ENCODE results near the gene GSTM4.
A peak's percentile ranks its signal among the peaks of the same experiment; 100 is the strongest.

Gene GSTM4

DNA sequence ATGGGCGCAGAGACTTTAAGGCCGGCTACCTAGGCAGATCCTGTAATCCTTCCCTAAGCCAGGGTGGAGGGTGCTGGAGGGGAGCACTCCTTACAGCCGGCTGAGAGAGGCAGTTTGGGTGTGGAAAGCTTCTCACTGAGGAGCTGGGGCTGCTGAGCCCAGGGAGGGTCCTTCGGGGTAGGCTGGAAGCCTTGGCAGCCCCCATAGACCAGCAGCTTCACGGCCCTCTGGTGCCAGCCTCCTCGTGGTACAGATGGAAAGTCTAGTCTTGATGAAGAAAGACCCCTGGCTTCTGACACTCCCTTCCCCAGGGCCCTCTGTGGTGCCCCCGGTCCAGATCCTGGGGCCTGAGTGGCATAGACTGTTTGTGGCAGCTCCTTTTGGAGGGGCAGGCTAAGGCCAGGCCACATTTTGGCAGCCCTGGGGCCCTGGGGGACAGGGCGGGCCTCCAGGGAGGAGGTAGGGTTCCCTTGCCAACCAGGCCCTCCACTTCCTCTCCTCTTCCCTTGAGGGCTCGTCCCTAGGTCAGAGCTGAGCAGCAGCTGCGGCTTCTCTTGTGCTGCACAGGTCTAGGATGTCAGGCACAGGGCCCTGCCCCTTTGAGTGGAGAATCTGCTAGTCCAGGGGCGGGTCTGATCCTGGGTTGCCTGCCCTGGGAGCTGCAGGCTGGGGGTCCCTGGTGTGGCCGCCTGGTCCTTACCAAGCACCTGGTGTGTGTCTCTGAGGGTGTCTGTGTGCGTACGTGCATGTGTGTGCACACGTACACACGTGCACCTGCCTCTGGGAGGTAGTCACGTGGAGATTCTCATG, 31.5 kb upstream of the GSTM4 start:
- DNase-seq (ENCODE audit: low read depth, low spot score), result no peak

DNA sequence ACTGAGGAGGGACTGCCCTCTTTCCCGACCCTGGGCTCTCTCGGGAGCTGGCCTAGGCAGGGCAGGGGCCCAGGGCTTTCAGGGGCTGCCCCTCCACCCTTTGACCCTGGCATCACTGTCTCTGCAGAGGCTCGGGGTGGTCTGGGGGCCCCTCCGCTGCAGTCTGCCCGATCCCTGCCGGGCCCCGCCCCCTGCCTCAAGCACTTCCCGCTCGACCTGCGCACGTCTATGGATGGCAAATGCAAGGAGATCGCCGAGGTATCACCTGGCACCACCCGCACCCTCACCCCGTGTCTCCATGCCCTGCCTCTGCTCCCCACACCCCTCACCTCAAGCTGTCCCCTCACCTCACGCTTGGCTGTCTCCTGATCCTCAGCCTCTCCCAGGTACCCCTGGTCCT, 30.7 kb upstream of the GSTM4 start:
- DNase-seq (ENCODE audit: low read depth, low spot score), result no peak

DNA sequence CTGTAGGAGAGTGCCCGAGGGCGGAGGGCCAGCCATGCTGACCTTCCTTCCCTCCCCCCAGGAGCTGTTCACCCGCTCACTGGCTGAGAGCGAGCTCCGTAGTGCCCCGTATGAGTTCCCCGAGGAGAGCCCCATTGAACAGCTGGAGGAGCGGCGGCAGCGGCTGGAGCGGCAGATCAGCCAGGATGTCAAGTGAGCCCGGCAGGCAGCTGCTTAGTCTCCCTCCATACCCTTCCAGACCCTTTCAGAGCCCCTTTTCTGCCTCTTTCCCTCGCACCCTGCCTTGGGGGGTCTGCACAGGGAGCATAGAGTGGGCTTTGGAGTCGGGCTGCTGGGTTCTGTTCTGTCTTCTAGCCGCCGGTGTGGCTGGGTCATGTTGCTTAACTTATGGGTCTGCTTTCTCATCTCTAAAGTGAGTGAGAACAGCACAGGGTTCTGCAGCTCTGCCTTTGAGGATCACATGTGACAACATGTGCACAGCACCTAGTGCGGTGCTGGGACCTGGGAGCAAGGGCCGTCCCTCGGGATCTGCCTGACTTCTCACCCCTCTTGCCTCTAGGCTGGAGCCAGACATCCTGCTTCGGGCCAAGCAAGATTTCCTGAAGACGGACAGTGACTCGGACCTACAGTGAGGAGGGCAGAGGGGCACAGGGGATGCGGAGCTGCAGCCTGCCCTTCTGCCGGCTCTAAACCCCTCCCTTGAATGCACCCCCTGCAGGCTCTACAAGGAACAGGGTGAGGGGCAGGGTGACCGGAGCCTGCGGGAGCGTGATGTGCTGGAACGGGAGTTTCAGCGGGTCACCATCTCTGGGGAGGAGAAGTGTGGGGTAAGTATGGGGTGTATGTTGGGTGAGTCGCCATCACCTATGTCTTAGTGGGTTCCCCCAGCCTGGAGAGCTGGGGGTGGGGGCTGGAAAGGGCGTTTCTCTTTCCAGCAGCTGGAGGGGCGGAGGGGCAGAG, 30.0 kb upstream of the GSTM4 start:
- DNase-seq (ENCODE audit: low read depth, low spot score), result no peak

DNA sequence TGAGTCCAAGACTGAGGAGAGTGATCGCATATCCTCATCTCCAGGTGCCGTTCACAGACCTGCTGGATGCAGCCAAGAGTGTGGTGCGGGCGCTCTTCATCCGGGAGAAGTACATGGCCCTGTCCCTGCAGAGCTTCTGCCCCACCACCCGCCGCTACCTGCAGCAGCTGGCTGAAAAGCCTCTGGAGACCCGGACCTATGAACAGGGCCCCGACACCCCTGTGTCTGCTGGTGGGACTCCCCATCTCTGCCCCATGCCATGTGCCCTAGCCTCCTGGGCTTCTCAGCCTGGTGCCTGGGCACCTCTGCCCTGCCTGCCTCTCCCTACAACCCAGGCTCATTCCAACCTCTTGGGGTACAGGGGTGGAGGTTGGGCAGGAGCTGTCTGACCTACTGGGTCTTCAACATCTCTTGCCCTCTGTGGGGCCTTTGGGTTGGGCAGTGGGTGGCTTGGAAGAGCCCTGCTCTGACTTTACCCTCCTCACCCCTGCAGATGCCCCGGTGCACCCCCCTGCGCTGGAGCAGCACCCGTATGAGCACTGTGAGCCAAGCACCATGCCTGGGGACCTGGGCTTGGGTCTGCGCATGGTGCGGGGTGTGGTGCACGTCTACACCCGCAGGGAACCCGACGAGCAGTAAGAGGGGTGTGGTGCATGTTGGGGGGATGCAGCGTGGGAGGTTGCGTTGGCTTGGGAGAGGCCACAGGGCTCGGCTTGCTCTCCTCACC, 29.1 kb upstream of the GSTM4 start:
- DNase-seq (ENCODE audit: low read depth, low spot score), result no peak

DNA sequence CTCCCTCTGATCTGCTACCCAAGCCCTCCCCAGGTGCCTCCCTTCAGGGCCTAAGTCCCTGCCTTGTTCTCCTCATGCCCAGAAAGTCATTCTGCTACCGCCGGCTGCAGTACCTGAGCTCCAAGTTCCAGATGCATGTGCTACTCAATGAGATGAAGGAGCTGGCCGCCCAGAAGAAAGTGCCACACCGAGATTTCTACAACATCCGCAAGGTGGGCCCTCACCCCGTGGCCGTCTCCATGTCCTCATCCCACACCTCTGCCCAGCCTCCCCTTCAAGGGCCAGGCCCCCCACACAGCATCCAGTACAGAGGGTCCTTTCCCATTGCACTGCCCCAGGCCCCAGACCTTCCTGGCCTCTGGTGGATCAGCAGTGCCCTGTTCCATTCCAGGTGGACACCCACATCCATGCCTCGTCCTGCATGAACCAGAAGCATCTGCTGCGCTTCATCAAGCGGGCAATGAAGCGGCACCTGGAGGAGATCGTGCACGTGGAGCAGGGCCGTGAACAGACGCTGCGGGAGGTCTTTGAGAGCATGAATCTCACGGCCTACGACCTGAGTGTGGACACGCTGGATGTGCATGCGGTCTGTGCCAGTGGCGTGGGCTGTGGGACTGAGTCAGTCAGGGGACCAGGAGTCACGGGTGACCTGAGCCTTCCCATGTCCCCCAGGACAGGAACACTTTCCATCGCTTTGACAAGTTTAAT, 28.1 kb upstream of the GSTM4 start:
- no peak for DNase-seq (ENCODE audit: low read depth, low spot score)

DNA sequence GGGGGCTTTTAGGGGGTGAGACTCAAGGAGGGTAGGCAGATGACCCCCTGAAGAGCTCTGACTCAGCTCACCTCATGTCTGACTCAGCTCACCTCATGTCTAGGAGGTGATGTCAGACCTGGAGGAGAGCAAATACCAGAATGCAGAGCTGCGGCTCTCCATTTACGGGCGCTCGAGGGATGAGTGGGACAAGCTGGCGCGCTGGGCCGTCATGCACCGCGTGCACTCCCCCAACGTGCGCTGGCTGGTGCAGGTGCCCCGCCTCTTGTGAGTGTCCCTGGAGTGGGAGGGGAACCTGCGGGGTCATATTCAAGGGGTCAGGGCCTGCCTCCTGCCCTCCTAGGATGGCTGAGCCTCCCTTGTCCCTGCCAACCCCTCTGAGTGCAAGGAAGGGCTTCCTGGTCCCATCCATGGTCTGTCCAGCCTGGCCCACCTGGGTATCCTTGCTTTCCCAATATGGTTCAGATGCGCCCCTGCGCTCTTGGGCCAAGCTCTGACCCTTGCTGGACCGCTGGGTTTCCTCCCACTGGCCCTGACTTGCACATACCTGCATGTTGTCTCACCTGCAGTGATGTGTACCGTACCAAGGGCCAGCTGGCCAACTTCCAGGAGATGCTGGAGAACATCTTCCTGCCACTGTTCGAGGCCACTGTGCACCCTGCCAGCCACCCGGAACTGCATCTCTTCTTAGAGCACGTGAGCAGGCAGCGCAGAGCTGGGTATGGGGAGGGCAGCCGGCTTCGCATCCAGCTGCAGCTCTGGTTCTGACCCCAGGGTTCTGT, 27.2 kb upstream of the GSTM4 start:
- no peak for DNase-seq (ENCODE audit: low read depth, low spot score)

DNA sequence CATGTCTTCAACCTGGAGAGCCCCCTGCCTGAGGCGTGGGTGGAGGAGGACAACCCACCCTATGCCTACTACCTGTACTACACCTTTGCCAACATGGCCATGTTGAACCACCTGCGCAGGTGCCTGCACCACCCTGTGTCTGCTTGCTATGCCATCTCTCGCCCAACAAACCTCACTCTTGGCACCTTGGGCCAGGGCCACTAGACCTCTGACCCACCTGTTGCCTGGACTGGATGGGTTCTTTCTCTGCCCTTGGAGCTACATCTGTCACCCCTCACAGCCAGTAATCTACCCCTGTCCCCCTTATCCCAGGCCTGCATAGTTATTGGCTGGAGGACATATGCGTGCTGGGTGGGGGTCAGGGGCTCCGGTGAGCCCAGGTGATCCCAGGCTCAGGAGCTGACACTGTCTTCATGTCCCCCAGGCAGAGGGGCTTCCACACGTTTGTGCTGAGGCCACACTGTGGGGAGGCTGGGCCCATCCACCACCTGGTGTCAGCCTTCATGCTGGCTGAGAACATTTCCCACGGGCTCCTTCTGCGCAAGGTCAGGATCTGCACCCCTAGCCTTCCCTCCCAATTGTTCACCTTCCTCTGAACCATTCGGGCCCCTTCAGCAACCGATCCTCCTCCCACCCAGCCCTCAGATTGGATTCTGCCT, 26.4 kb upstream of the GSTM4 start:
- no peak for DNase-seq (ENCODE audit: low read depth, low spot score)

DNA sequence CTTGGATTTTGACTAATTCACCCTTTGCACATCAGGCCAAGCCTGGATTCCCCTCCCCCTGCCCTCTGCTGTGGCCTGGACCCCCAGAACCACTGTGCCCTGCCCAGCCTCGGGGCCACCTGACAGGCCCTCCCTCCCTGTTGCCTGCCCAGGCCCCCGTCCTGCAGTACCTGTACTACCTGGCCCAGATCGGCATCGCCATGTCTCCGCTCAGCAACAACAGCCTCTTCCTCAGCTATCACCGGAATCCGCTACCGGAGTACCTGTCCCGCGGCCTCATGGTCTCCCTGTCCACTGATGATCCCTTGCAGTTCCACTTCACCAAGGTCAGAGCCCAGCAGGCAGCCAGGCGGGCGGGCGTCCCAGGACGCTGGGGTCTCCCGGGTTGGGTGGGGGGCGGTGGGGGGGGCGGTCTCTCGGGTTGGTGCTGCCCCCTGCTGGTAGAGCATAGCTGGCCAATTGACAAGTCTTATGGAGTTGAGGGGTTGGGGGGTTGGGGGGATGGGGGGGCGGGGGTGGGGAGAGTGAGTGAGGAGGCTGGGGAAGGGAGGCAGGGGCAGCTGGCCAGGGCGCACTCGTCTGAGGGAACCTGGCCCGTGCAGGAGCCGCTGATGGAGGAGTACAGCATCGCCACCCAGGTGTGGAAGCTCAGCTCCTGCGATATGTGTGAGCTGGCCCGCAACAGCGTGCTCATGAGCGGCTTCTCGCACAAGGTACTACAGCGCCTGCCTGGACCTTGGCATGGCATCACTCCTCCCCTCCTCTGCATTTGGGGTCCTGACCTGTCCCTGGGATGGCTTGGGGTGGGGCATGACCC, 25.6 kb upstream of the GSTM4 start:
- DNase-seq (ENCODE audit: low read depth, low spot score), result no peak

DNA sequence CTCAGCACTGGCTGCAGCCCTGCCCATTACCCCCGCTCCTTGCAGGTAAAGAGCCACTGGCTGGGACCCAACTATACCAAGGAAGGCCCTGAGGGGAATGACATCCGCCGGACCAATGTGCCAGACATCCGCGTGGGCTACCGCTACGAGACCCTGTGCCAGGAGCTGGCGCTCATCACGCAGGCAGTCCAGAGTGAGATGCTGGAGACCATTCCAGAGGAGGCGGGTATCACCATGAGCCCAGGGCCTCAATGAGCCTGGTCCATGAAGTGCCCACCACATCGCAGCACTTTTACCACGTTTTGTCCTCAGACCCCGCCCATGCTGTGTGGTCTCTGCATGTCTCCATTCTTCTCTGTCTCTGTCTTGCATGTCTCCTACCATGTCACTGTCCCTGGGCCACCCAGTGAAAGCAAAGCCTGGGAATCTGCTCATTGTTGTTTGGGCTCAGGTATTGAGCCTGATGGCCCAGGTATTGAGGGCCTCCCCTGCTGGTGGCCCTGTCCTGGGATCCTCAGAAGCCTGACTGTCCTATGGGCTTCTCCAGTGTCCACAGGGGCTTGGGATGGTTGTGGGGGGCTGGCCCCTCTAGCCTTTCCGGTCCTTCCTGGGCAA, 24.9 kb upstream of the GSTM4 start:
- no peak for DNase-seq (ENCODE audit: low read depth, low spot score)

DNA sequence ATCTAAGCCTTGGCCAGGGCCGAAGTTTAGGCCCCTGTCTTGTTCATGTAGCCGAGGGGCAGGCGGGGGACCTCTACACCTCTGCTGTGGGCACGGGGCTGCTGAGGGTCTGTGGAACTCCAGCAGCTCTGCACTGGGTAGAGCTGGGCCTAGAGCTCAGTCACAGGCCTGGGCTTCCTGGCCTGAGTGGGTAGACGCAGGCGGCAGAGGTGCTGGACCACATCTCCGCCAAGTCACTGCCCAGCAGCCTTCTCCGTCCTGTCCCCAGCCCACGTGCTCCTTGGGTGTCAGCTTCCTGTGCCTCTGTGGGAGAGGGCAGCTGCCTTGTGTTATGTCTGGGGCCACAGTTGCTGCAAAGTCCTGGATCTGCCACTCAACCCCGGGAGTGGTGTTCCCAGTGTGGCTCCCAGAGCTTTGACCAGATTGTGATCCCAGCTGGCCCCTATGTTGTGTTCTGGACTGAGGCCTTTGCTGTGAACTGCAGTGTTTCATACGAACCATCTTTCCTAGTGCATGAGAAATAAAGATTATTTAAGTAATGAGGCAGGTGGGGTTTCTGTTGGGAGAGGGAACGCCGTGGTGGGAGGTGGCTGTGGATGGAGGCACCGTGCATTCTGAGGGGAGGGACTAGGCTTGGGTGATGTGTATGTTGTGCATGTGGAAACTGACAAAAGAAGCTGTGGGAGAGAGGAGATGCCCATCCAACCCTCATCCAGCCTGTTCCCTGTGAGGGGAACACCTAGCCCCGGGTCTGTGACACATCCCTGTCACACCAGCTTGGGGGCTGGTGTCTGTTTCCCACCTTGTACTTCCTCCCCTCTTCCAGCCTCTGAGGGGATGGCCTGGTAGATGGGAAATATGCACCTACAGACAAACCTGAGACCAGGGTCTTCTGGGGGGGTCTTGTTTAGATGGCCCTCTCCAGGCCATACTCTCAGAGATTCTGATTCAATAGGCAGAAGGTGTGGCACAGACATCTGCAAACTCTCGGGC, 24.1 kb upstream of the GSTM4 start:
- no peak for DNase-seq (ENCODE audit: low read depth, low spot score)

DNA sequence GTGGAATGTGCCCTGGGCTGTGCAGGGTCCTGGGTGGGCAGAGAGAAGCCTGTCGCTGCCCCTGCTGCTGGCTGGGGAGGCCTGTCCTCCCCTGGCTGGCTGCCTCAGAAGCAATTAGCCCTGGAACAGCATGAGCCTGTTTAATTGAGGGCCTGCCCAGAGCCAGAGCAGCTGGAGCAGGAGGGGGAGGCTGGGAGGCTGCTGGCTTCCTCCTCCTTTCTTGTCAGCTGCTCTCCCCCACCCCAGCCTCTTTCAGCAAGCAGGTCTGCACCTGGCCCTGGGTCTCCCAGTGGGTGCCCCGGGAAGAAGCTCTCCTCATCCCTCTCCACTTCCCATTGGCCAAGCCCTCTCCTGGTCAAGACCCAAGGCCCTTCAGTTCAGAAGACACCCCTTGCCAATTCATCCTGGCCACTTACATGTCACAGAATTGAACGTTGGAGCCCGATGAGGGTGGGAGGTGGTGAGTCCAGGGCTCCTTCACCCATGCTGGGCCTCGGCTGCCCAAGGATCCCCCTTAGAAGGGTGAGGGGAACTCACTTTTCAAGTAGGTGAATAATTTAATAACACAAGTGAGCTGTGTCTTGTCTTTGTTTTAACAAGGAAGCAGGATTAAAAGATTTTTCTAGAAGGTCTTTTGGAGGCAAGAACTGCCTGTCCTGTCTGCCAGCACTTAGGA, 23.1 kb upstream of the GSTM4 start:
- peak; percentile 63 for DNase-seq (ENCODE audit: low read depth, low spot score)

DNA sequence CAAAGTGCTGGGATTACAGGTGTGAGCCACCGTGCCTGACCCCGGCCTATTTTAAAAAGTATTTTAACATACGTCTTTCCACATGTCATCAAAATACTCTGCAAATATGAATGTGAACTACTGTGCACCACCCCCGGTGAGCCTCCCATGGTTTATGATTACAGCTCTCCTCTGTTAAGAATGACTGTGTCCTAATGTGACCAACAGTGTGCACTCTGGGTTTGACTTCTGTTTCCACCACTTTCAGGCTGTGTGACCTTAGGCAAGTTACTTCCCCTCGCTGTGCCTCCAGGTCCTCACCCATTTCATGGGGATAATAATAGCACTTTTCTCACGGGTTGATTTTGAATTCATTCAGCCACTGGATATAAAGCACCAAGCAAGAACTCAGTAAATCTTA, 21.6 kb upstream of the GSTM4 start:
- no peak for DNase-seq (ENCODE audit: low read depth, low spot score)

DNA sequence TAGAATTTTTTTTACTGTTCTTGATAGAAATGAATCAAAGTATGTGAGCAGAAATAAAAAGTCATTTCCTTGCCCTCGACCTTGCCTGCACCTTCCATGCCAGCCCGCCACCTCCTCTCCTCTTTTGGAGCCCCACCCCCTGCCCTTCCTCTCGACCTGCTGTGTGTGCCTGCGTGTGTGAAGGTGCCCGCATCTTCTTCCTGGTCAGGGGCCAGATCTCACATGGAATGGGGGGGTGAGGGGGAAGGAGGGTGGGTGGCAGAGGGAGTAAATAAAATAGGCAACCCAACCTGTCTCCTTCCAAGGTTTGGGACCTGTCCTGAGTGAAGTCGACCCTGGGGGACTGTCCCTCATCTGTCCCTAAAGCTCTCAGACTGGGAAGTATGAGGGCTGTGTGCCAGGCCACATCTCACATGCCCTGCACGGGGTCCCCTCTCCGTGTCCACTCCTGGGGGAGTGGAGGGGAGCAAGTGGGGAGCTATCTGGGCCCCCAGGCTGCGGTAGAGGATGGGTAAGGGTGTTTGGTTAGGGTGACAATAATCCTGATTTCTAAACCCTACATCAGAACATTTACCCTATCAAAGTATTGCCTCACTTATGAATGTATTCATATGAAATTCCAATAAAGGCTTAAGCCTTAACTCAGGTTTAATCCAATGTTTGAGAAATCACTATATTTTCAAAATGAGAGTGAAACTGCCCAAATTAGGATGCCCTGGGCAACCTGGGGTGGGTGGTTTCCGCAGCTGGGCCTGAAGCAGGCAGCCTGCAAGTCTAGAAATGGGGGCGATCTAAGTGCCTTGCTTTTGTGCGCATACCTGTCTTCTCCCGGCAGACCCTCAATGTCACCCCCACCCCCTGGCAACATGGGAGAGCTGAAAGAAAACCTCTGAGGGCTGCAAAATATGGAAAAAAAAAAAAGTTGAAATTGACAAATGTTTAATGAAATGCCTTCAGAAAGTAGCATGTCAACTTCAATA, 20.8 kb upstream of the GSTM4 start:
- no peak for DNase-seq (ENCODE audit: low read depth, low spot score)

DNA sequence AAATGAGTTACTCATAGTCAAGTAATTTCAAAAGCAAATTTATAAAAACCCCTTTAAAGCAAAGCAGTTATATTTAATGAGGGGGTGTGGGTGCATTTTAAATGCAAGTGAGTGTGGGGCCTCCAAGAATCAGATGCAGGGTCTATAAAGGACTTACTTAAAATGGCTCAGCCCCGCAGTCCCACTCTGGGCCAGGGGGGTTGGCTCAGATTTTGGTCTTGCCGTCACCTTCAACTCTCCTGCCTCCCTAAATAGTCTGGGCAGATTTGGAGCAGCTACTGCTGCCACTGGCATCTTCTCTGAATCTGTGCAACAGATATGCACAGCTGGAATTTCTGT, 20.1 kb upstream of the GSTM4 start:
- DNase-seq (ENCODE audit: low read depth, low spot score), result no peak

DNA sequence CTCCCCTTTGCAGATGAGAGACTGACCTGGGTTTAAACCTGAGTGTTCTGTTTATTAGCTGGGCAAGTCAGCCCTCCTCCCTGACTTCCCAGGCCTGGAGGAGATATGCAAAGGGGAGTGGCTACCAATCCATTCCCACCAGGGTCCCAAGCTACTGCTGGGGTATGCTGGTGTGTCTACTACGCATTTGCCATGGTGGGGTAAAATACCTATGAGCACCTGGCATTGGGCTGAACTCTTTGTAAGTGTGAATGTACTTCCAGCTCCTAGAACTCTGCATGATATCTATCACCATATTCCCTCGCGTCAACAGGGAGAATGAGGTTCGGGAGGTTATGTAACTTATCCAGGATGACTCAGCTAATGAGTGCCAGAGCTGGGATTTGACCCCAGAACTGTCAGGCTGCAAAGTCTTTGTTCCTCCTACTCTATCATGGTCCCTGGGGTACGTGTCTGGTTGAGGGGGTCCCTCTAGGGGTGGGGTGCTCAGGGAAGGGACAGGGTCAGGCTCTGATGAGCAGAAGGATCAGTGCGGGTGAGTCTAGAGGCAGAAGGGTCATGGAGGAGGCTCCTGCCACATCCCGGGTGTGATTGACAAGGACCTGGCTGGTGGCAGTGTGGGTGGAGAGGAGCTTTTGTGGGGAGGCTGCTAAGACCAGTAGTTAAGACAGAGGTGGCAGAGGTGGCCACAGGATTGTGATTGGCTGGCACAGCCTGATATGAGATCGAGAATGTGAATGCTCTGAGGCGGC, 19.5 kb upstream of the GSTM4 start:
- peak; percentile 75 for DNase-seq (ENCODE audit: low read depth, low spot score)
